Activated CD8-positive, alpha-beta memory T cell treated with anti-CD3 and anti-CD28 coated beads, Interleukin-2, amount 50 U/mL, for 24 hours (primary cell): Measurements from ENCODE around the gene SPDYE18.
"Not testable (repeated sequence)": the region's sequence is repeated elsewhere in the genome, so short reads cannot be mapped to it uniquely, and the experiment has no call there.

Source experiments
- DNase-seq: peaks from one replicate; pipeline ENCODE4 v3.0.0-alpha.2; 2020; ENCODE audit errors: extremely low read depth

SPDYE18 gene

DNA sequence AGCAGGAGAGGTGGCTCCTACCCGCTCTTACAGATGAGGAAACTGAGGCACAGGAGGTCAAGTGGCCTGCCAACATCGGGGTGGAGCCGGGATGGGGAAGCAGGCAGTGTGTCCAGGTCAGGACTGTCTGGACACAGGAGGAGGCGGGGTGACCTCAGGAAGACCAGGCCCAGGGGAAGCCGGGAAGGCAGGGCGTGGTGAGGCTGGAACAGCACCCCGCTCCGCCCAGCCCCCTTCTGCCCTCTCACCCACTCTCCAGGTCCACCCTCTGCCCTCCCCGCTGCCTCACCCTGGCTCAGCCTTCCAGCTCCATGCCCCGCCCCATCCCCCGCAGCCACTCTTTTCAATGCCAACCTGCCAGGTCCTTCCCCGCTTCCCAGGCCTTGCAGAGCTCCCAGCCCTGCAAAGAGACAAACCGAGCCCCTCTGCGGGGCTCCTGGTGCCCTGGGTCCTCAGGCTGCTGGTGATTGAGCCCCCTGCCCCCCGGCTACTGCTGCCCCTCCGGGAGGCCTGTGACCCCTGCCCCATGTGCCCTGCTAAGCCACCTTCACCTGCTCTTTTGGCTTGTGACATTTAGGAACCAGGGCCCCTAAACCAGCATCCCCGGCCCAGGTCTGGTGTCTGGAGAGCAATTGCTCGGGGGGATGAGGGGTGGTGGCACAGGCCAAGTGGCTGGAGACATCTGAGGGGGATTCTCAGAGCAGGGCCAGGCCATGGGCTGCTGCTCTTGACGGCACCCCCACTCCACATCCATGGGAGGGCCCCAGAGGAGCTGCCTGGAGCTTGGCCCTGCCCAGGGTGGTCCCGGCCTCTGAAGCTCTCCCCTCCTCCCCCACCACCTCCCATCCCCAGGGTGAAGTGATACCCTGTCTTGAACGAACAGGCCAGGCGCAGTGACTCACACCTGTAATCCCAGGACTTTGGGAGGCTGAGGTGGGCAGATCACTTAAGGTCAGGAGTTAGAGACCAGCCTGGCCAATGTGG, 55.9 kb downstream of the SPDYE18 start:
- DNase-seq = not testable (repeated sequence)

- not testable (repeated sequence) for DNase-seq
These were observed 56.8 kb downstream of the SPDYE18 start for GRCh38 chr7:77005461-77006057.

DNA sequence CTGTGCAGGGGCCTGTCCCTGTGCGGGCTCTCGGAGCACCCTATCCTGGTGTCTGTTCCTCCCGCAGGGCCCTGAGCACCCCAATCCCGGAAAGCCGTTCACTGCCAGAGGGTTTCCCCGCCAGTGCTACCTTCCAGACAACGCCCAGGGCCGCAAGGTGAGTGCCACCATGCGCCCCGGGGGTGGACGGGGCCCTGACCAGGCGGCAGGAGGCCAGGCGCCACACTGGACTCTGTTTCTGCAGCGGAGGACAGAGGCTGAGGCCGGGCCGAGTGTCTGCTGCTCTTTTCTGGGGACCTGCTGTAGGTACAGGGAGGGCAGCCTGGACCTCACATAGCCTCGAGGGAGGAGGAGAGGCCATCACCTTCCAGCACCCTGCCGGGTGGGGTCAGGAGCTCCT, 58.2 kb downstream of the SPDYE18 start:
- DNase-seq = not testable (repeated sequence)

DNA sequence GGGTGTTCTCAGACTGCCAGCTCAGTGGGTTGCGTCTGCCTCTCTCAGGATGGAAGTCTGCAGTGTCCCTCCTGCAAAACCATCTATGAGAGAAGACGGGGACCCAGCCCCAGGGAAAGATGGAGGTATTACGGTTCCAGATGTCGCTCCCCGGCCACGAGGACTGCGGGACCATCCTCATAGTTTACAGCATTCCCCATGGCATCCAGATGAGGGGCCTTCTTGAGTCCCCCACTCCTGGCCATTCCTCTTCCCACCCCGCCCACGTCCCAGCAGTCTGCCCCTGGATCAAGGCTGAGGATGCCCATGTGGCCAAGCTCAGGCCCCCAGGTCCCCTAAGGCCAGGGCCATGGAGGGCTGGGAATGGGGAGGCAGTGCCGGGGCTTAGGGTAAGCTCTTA, 59.1 kb downstream of the SPDYE18 start:
- DNase-seq = not testable (repeated sequence)

GRCh38 chr7:77002678-77003233, 59.6 kb downstream of the SPDYE18 start:
- not testable (repeated sequence) for DNase-seq

GRCh38 chr7:77002104-77002503, 60.3 kb downstream of the SPDYE18 start:
- not testable (repeated sequence) for DNase-seq
